HCT116 (cell line): ENCODE results near the gene ITGA11. TPM values are rescaled to one million over a fixed set of nuclear protein-coding genes. Genes with fewer than 3 reads are reported as not detected.

Source experiments
- ATAC-seq: fragments of 200-7000 bp; cut with Tn5 transposase; 2 replicates; pipeline ENCODE4 v1.9.1; 2020; ENCODE audit warnings: mild to moderate bottlenecking, moderate library complexity
- BruUV-seq: library from RNA; stranded (reverse); fragments of 400-500 nt; replicated peaks from 2 replicates; lab custom pipeline; 2021; lab: Mats Ljungman, UMichigan
- CTCF ChIA-PET: fragments of 300-600 bp; sonication (Branson Sonifier 250); formaldehyde crosslinking; loops from one replicate; lab custom pipeline; 2021; ENCODE audit warnings: antibody characterized with exemption; lab: Charles Lee
- POLR2A ChIA-PET: fragments of 300-600, 350-600 bp; sonication (Branson Sonifier 250); formaldehyde crosslinking; loops from one replicate; lab custom pipeline; 2021; ENCODE audit warnings: antibody characterized with exemption; lab: Charles Lee
- RAD21 ChIA-PET, 2 experiments: fragments of 300-600 bp; sonication (Branson Sonifier 250); formaldehyde crosslinking; loops; one replicate each; lab custom pipeline; 2023; ENCODE audit warnings: low total read pairs in 2 of 2; ENCODE audit not compliant: uncharacterized antibody in 2 of 2, unreplicated experiment in 2 of 2, low non-redundant PET in 1 of 2; lab: Charles Lee
- DNase-seq: peaks from one replicate; pipeline ENCODE4 v3.0.0-alpha.2; 2010; ENCODE audit warnings: low read depth, low spot score
- H2AFZ ChIP-seq: fragments of 200-600 bp; shearing (Covaris generic), sonication (generic); 2 replicates; pipeline ENCODE4 v1.6.1; 2017; ENCODE audit warnings: low read depth, mixed run types, mixed read lengths, antibody characterized with exemption, low read length; ENCODE audit not compliant: poor library complexity, severe bottlenecking
- H3K27ac ChIP-seq: 2 replicates; pipeline ENCODE4 v1.5.1; 2012; ENCODE audit warnings: low read depth, low read length
- H3K27me3 ChIP-seq: fragments of 200-600 bp; sonication (generic); 2 replicates; pipeline ENCODE4 v1.6.1; 2016; ENCODE audit warnings: mixed run types, low read length, mixed read lengths; ENCODE audit not compliant: insufficient read depth
- H3K36me3 ChIP-seq, 2 experiments: fragments of 200-500 bp in 1 of 2; fragments of 200-600 bp in 1 of 2; sonication (Bioruptor generic) in 1 of 2; sonication (generic) in 1 of 2; 2 replicates each; pipeline versions ENCODE4 v1.5.1 to v1.6.1; 2014 to 2016; ENCODE audit warnings: low read length in 2 of 2, inconsistent platforms in 1 of 2, mixed read lengths in 1 of 2, mixed run types in 1 of 2; ENCODE audit not compliant: insufficient read depth in 2 of 2, control insufficient read depth in 1 of 2
- H3K4me1 ChIP-seq, 2 experiments: fragments of 200-600 bp in 1 of 2; sonication (generic) in 1 of 2; 2 replicates each; pipeline versions ENCODE4 v1.5.1 to v1.6.1; 2012 to 2017; ENCODE audit warnings: low read length in 2 of 2, inconsistent platforms in 1 of 2, mild to moderate bottlenecking in 1 of 2, mixed read lengths in 1 of 2, mixed run types in 1 of 2, moderate library complexity in 1 of 2; ENCODE audit not compliant: insufficient read depth in 2 of 2, control insufficient read depth in 1 of 2
- H3K4me2 ChIP-seq: fragments of 200-600 bp; sonication (generic); 2 replicates; pipeline ENCODE4 v1.6.1; 2017; ENCODE audit warnings: mixed run types, low read length, mixed read lengths
- H3K4me3 ChIP-seq, 2 experiments: fragments of 200-600 bp in 1 of 2; sonication (generic) in 1 of 2; replicated peaks in 1 of 2; 2 replicates each; pipeline ENCODE4 v1.5.1; 2011 to 2016; ENCODE audit warnings: low read length in 2 of 2, control low read depth in 1 of 2, low read depth in 1 of 2, mild to moderate bottlenecking in 1 of 2, mixed read lengths in 1 of 2, mixed run types in 1 of 2
- H3K79me2 ChIP-seq: fragments of 200-600 bp; sonication (generic); 2 replicates; pipeline ENCODE4 v1.6.1; 2017; ENCODE audit warnings: mild to moderate bottlenecking, mixed run types, low read length, moderate library complexity, mixed read lengths; ENCODE audit not compliant: insufficient read depth
- H3K9ac ChIP-seq: fragments of 200-600 bp; sonication (generic); 2 replicates; pipeline ENCODE4 v1.6.1; 2016; ENCODE audit warnings: low read length, mixed read lengths
- H3K9me2 ChIP-seq: fragments of 200-600 bp; sonication (generic), shearing (Covaris generic); 2 replicates; pipeline ENCODE4 v1.6.1; 2017; ENCODE audit warnings: mixed run types, mild to moderate bottlenecking, moderate library complexity; ENCODE audit not compliant: insufficient read depth
- H3K9me3 ChIP-seq, 2 experiments: fragments of 200-500 bp in 1 of 2; fragments of 200-600 bp in 1 of 2; sonication (Bioruptor generic) in 1 of 2; sonication (generic) in 1 of 2; 2 replicates each; pipeline ENCODE4 v1.6.1; 2014 to 2017; ENCODE audit warnings: low read length in 2 of 2, mixed read lengths in 2 of 2, inconsistent platforms in 1 of 2, low read depth in 1 of 2, mild to moderate bottlenecking in 1 of 2, mixed run types in 1 of 2, moderate library complexity in 1 of 2; ENCODE audit not compliant: control insufficient read depth in 1 of 2, insufficient read depth in 1 of 2
- H4K20me1 ChIP-seq: fragments of 200-600 bp; sonication (generic), shearing (Covaris generic); 2 replicates; pipeline ENCODE4 v1.6.1; 2017; ENCODE audit warnings: mixed run types, mild to moderate bottlenecking, moderate library complexity; ENCODE audit not compliant: insufficient read depth
- ATF3 ChIP-seq: IDR thresholded peaks from 2 replicates; pipeline ENCODE4 v1.6.1; 2012
- CEBPB ChIP-seq: IDR thresholded peaks from 2 replicates; pipeline ENCODE4 v1.6.1; 2012; ENCODE audit warnings: low read depth
- CTCF ChIP-seq, 3 experiments: fragments of 200-600 bp in 1 of 3; sonication (generic) in 1 of 3; IDR thresholded peaks in 2 of 3; conservative IDR thresholded peaks in 1 of 3; 2 replicates each; pipeline ENCODE4 v1.5.1; 2012 to 2017; ENCODE audit warnings: low read depth in 2 of 3, low read length in 2 of 3, antibody characterized with exemption in 1 of 3, borderline replicate concordance in 1 of 3, control low read depth in 1 of 3, mild to moderate bottlenecking in 1 of 3, mixed read lengths in 1 of 3, mixed run types in 1 of 3, moderate library complexity in 1 of 3; ENCODE audit not compliant: insufficient read depth in 1 of 3
- EGR1 ChIP-seq: IDR thresholded peaks from 2 replicates; pipeline ENCODE4 v1.6.1; 2012; ENCODE audit warnings: low read depth
- ELF1 ChIP-seq: IDR thresholded peaks from 2 replicates; pipeline ENCODE4 v1.6.1; 2012; ENCODE audit warnings: low read depth, borderline replicate concordance
- EZH2 ChIP-seq: fragments of 200-600 bp; sonication (generic); IDR thresholded peaks from 2 replicates; pipeline ENCODE4 v1.6.1; 2017; ENCODE audit warnings: antibody characterized with exemption, mixed run types
- FOSL1 ChIP-seq: IDR thresholded peaks from 2 replicates; pipeline ENCODE4 v1.6.1; 2012; ENCODE audit warnings: low read depth
- JUND ChIP-seq: IDR thresholded peaks from 2 replicates; pipeline ENCODE4 v1.6.1; 2012
- MAX ChIP-seq: IDR thresholded peaks from 2 replicates; pipeline ENCODE4 v1.6.1; 2012
- POLR2A ChIP-seq: IDR thresholded peaks from 2 replicates; pipeline ENCODE4 v1.7.0; 2011; ENCODE audit warnings: borderline replicate concordance; ENCODE audit not compliant: insufficient read depth, insufficient read length; ENCODE audit errors: extremely low read depth
- POLR2AphosphoS5 ChIP-seq: IDR thresholded peaks from 2 replicates; pipeline ENCODE4 v1.6.1; 2011; ENCODE audit warnings: mild to moderate bottlenecking, low read depth, low read length, moderate library complexity
- RAD21 ChIP-seq: IDR thresholded peaks from 2 replicates; pipeline ENCODE4 v1.6.1; 2012; ENCODE audit warnings: low read depth, mild to moderate bottlenecking
- SIN3A ChIP-seq: IDR thresholded peaks from 2 replicates; pipeline ENCODE4 v1.6.1; 2012; ENCODE audit warnings: low read depth
- SP1 ChIP-seq: IDR thresholded peaks from 2 replicates; pipeline ENCODE4 v1.6.1; 2012; ENCODE audit warnings: low read depth
- SRF ChIP-seq: IDR thresholded peaks from 2 replicates; pipeline ENCODE4 v1.6.1; 2012; ENCODE audit warnings: low read depth
- YY1 ChIP-seq: IDR thresholded peaks from 2 replicates; pipeline ENCODE4 v1.6.1; 2011; ENCODE audit warnings: low read length, low read depth, moderate library complexity, mild to moderate bottlenecking; ENCODE audit not compliant: insufficient replicate concordance; ENCODE audit errors: extremely low read depth
- ZBTB33 ChIP-seq: IDR thresholded peaks from 2 replicates; pipeline ENCODE4 v1.6.1; 2011; ENCODE audit warnings: mild to moderate bottlenecking, low read length, moderate library complexity; ENCODE audit not compliant: insufficient replicate concordance; ENCODE audit errors: extremely low read depth
- ZFX ChIP-seq: fragments of 450-650 bp; IDR thresholded peaks from 2 replicates; pipeline ENCODE4 v1.6.1; 2017
- ZNF274 ChIP-seq: fragments of 200-500 bp; sonication (Bioruptor generic); IDR thresholded peaks from 2 replicates; pipeline ENCODE4 v1.6.1; 2014; ENCODE audit warnings: mild to moderate bottlenecking, low read depth, low read length, inconsistent platforms
- intact Hi-C: fragments of 100-400 bp; cut with micrococcal nuclease; formaldehyde crosslinking; loops from 2 replicates; pipeline ENCODE4 v1.10.0; 2022
- total RNA-seq: library from RNA; stranded (reverse); gene quantifications from one replicate; pipeline ENCODE4 v1.2.1, GENCODE V29; 2021; ENCODE audit not compliant: unreplicated experiment

The ITGA11 gene
- total RNA-seq, 1 experiment from 2014 or later, result not detected

GRCh38 chr15:68313501-68314410, 118.2 kb downstream of the ITGA11 start:
- no peak overlapping the region for H3K4me3 ChIP-seq
- no peaks in the 10 kb centered on the region for H4K20me1 ChIP-seq
- ATAC-seq (no peak), DNase-seq (no peak)
- H3K27me3 ChIP-seq, result no peaks in the 10 kb centered on the region
- H3K9me2 ChIP-seq, result no peaks in the 10 kb centered on the region
- no peaks in the 10 kb centered on the region for H3K79me2 ChIP-seq
- H3K4me1 ChIP-seq, result no peaks in the 10 kb centered on the region
- H3K27ac ChIP-seq, result no peak overlapping the region
- ChIA-PET POLR2A (no interaction called here), RAD21 (no interaction called here), CTCF (interaction anchor here (3.4 kb wide), 1 partner anchor 7 kb away, joined by 17 read pairs; no protein-coding TSS in a partner anchor)
- intact Hi-C loops, result no loop called here
- no peak overlapping the region for H3K4me2 ChIP-seq
- no peaks in the 10 kb centered on the region for H3K36me3 ChIP-seq
- H2AFZ ChIP-seq, result no peak overlapping the region
- BruUV-seq, result no TSS peak
- no peak overlapping the region for H3K9ac ChIP-seq
- TF ChIP-seq MAX (no peak), EZH2 (no peak), ATF3 (no peak), ZFX (no peak), YY1 (no peak), SRF (no peak), CEBPB (no peak), ELF1 (no peak), ZNF274 (no peak), CTCF (IDR thresholded peaks at IDR 0.05 in 2 of 3, conservative IDR thresholded peaks at IDR 0.05 in 1 of 3; ENCODE audit: borderline replicate concordance in 1 of 3, insufficient read depth in 1 of 3, low read depth in 2 of 3, low read length in 2 of 3) (no peak), JUND (no peak), RAD21 (no peak), SP1 (no peak), FOSL1 (no peak), POLR2AphosphoS5 (no peak), ZBTB33 (no peak), SIN3A (no peak), POLR2A (no peak), EGR1 (no peak)
- no peaks in the 10 kb centered on the region for H3K9me3 ChIP-seq
